Body of pancreas (tissue), 4 donors: ENCODE results near the gene GIT1. TPM values are rescaled to one million over a fixed set of nuclear protein-coding genes. Genes with fewer than 3 reads are reported as not detected.

Source experiments
- ATAC-seq: fragments of 150-250 bp; one replicate; pipeline ENCODE4 v1.9.1; 2016
- DNase-seq, 4 donors: peaks; one replicate each; pipeline ENCODE4 v3.0.0-alpha.2; 2019
- H3K27ac ChIP-seq, 4 donors: fragments of 200-600 bp; sonication (generic); 1 replicate in 3 of 4; 2 replicates in 1 of 4; pipeline versions ENCODE4 v1.5.1 to v1.6.1; 2016 to 2019; ENCODE audit warnings: mild to moderate bottlenecking in 1 of 4, mixed read lengths in 1 of 4, moderate library complexity in 1 of 4
- H3K27me3 ChIP-seq, 2 donors: fragments of 200-600 bp; sonication (generic); one replicate each; pipeline ENCODE4 v1.6.0; 2016; ENCODE audit warnings: mild to moderate bottlenecking in 1 of 2
- H3K36me3 ChIP-seq, 2 donors: fragments of 200-600 bp; sonication (generic); replicated peaks in 1 of 2; 2 replicates each; pipeline ENCODE4 v1.5.1; 2016; ENCODE audit warnings: low read depth in 2 of 2; ENCODE audit not compliant: insufficient read depth in 1 of 2
- H3K4me1 ChIP-seq: fragments of 200-600 bp; sonication (generic); one replicate; pipeline ENCODE4 v1.6.0; 2016
- H3K4me3 ChIP-seq, 2 donors: fragments of 200-600 bp; sonication (generic); 1 replicate in 1 of 2; 2 replicates in 1 of 2; pipeline ENCODE4 v1.5.1; 2016 to 2019
- H3K9me3 ChIP-seq, 3 donors: fragments of 200-600 bp; sonication (generic); 1 replicate in 2 of 3; 2 replicates in 1 of 3; pipeline ENCODE4 v1.5.1; 2016
- POLR2A ChIP-seq, 3 donors: fragments of 450-650 bp; IDR thresholded peaks; one replicate each; pipeline ENCODE4 v1.6.1; 2016; ENCODE audit warnings: antibody characterized with exemption in 3 of 3, mild to moderate bottlenecking in 2 of 3
- WGBS, 2 donors: methylation state at CpG; one replicate each; pipeline ENCODE4 v1.1.5; 2017; 5-methylcytosine and 5-hydroxymethylcytosine counted together
- intact Hi-C: fragments of 100-400 bp; cut with DNase I; formaldehyde crosslinking; loops from one replicate; pipeline ENCODE4 v1.15.1; 2023
- total RNA-seq, 2 donors: library from RNA; depleted of rRNA; stranded (reverse); fragments of >200 nt; gene quantifications; one replicate each; pipeline ENCODE4 v1.1.0, GENCODE V29; 2016
- TF ChIP-seq, protein P1 (sequence below), 7 experiments: fragments of 450-650 bp in 4 of 7; fragments of 200-600 bp in 3 of 7; sonication (generic) in 3 of 7; IDR thresholded peaks; one replicate each; pipeline ENCODE4 v1.5.1; 2016 to 2019; ENCODE audit warnings: antibody characterized with exemption in 7 of 7

Gene GIT1
- total RNA-seq, 2 donors from 2014 or later = 26.7 to 34.3 TPM

DNA sequence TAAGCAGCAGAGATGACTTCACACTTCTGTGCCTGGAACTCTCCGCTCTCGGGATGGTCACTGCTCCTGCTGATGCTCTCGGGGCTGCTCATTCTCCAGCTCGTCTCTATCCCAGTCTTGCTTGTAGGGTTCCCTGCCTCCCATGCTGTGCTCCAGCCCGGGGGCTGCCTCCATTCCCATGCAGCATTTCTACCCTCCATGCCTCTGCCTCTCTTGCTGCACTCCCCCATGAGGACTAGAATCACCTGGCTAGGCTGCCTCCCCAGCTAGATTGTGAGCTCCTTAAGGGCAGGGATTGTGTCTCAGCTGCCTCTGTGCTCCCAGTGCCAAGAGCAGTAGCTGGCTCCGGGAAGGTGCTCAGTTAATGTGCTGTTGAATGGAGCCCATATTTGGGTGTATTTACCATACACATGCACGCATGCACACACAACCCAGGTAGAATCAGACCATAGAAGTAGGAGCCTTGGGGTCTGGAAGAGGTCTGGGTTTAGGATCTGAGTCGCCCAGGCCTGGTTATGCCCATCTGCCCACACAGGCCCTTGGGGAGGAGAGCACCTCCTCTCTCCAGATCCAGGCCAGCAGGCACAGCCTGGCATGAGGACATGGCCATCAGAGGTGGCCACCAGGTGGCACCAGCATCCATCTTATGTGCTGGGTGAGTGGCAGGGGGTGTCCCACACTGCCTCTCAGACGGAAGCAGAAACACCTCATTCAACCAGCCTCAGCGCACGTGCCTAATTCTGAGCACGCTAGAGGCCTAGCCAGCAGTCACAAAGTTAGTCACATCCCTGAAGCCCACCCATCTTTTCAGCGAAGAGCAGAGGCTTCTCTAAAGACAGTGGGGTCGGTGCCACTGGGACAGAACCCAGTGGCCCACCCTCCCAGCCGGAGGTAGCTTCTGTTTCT is 9.3 kb downstream of the GIT1 start:
- 55 to 60% methylated on average over 15 of the region's 15 CpGs for WGBS, 2 donors
- peak; percentile 88 for ATAC-seq
- DNase-seq = peak; percentile 86 to 93 (median 90)
- Histone ChIP-seq H3K36me3 (peaks cover 0 to 3% of the 10 kb centered on the region in 2 donors), H3K27me3 (no peaks in the 10 kb centered on the region), H3K27ac (no peak overlapping the region), H3K4me3 (no peak overlapping the region), H3K9me3 (no peaks in the 10 kb centered on the region), H3K4me1 (peaks cover under 1% of the 10 kb centered on the region)
- no peak for TF ChIP-seq POLR2A (IDR thresholded peaks at IDR 0.05)
- TF ChIP-seq, protein P1, sequence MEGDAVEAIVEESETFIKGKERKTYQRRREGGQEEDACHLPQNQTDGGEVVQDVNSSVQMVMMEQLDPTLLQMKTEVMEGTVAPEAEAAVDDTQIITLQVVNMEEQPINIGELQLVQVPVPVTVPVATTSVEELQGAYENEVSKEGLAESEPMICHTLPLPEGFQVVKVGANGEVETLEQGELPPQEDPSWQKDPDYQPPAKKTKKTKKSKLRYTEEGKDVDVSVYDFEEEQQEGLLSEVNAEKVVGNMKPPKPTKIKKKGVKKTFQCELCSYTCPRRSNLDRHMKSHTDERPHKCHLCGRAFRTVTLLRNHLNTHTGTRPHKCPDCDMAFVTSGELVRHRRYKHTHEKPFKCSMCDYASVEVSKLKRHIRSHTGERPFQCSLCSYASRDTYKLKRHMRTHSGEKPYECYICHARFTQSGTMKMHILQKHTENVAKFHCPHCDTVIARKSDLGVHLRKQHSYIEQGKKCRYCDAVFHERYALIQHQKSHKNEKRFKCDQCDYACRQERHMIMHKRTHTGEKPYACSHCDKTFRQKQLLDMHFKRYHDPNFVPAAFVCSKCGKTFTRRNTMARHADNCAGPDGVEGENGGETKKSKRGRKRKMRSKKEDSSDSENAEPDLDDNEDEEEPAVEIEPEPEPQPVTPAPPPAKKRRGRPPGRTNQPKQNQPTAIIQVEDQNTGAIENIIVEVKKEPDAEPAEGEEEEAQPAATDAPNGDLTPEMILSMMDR (IDR thresholded peaks at IDR 0.05) = peak; percentile 76 to 95 (median 93)
- intact Hi-C loops = no loop called here

DNA sequence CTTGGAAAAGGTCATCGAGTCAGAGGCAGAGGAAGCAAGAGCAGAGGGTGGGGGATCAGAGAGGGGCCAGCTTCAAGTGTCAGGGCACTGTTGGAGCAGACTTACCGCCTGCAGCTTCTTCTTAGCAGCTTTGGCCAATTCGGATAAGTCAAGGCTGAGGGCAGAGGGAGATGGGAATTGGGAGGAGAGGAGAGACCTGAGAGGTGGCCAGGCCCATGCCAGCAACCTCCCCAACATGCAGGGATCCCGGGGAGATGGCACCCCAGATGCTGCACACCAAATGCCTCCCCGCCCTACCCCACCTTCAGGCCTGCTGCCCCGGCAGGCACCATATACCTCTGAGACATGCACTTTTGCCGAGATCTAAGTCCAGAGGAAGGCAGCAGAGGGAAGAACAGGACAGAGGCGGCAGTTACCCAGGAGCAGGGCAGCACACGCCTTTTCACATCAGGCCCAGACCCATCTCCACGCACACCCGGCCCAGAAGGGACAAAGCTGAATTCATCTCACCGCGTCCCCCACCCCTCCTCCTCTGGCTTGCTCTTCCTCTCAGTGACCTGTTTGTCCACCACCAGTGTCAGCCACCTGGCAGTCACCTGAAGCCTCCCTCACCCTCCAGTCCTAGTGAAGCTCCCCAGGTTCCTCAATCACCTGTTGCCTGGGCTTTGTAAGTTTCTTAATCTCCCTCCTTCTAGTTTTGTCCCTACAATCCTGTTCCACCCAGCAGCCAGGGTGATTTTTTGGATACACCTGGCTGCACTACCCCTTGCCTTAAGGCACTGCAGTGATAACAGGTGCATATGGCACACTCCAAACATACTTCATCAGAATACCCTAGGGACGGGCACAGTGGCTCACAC is 10.6 kb downstream of the GIT1 start:
- H3K27ac ChIP-seq = no peak overlapping the region

DNA sequence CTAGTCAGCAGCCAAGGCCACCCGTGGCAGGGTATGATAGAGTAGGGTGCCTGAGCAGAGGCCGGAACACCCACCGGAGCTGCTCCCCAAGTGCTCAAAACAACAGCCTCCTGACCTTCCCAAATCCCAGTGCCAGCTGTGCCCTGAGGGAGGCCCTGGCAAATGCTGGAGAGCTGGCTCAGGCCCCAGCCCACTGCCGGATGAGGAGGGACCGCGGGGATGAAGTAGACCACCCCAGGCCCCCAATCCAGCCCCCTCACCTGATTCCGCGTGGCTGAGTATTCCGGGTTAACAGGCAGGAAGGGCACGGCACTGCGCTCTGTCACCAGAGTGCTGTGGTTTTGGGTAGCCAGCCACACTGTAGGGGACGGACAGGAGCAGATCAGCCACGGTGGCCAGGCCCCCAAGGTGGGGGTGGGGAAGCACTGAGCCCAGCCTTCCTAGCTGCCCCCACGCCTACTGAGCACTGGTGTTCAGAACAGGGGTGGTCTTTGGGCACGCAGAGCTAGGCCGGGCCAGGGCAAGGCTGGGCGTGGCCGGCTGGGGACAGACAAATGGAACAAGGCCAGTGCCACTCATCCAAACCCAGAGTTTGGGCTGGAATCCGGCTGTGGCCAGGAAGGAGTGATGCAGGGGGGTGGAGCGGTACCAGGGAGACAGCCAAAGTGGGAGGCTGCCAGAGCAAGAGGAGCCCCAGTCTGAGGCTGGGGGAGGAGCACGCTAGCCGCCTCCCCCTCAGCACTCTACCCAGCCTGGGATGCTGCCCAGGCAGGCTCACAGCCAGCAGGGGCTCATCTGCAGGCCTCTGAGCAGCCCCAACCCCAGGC is 11.8 kb downstream of the GIT1 start:
- H3K36me3 ChIP-seq = peaks cover 0 to 3% of the 10 kb centered on the region in 2 donors
- ATAC-seq = no peak
- no peaks in the 10 kb centered on the region for H3K9me3 ChIP-seq
- intact Hi-C loops = no loop called here
- H3K4me3 ChIP-seq = no peak overlapping the region
- peak in 2 of 4 donors; percentile 4 to 13 for DNase-seq
- TF ChIP-seq, protein P1 (IDR thresholded peaks at IDR 0.05) = no peak
- TF ChIP-seq POLR2A (IDR thresholded peaks at IDR 0.05) = no peak
- no peak overlapping the region for H3K27ac ChIP-seq
- 77 to 100% methylated on average over 5 to 18 of the region's 22 CpGs for WGBS, 2 donors
- H3K27me3 ChIP-seq = no peaks in the 10 kb centered on the region
- peaks cover 26% of the 10 kb centered on the region for H3K4me1 ChIP-seq

More for the DNA sequence above, 10.6 kb downstream of the GIT1 start:
- H3K36me3 ChIP-seq = peaks cover 0 to 3% of the 10 kb centered on the region in 2 donors
- intact Hi-C loops = no loop called here
- ATAC-seq (no peak), DNase-seq (peak in 2 of 4 donors; percentile 4 to 10)
- H3K27me3 ChIP-seq = no peaks in the 10 kb centered on the region
- TF ChIP-seq, protein P1 (IDR thresholded peaks at IDR 0.05) = no peak
- no peak for TF ChIP-seq POLR2A (IDR thresholded peaks at IDR 0.05)
- no peaks in the 10 kb centered on the region for H3K9me3 ChIP-seq
- peaks cover 14% of the 10 kb centered on the region for H3K4me1 ChIP-seq
- 87 to 95% methylated on average over 11 to 14 of the region's 14 CpGs for WGBS, 2 donors
- H3K4me3 ChIP-seq = no peak overlapping the region

DNA sequence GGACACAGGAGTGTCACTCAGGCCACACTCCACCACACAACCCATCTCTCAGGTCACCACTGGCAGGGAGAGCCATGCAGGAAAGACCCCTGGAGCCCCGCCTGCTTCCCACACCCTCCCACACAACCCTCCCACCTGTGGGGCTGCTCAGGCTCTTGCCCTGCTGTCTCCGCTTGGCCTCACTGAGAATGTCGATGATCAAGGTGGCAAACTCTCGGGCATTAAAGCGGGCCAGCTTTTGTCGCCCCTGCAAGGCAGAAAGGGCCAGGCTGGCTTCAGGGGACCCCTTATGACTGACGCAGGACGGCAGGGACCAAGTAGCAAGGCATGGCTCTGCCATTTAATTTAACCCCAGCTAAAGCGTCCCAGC is 12.5 kb downstream of the GIT1 start:
- H3K4me3 ChIP-seq = no peak overlapping the region
- ATAC-seq (no peak), DNase-seq (peak in 1 of 4 donors; percentile 8)
- intact Hi-C loops = no loop called here
- H3K4me1 ChIP-seq = peaks cover 32% of the 10 kb centered on the region
- peaks cover 0 to 3% of the 10 kb centered on the region in 2 donors for H3K36me3 ChIP-seq
- no peaks in the 10 kb centered on the region for H3K27me3 ChIP-seq
- 94 to 100% methylated on average over 1 to 9 of the region's 9 CpGs for WGBS, 2 donors
- TF ChIP-seq POLR2A (IDR thresholded peaks at IDR 0.05) = no peak
- TF ChIP-seq, protein P1 (IDR thresholded peaks at IDR 0.05) = no peak
- no peaks in the 10 kb centered on the region for H3K9me3 ChIP-seq
- H3K27ac ChIP-seq = no peak overlapping the region
